ENCODE measurements around the gene ILK. TPM values are rescaled to one million over a fixed set of nuclear protein-coding genes. Genes with fewer than 3 reads are reported as not detected.

Gene ILK
- total and polyA plus RNA-seq, 3 donors from 2014 or later = 79.1 to 122 (median 109) TPM

- no peaks in the 10 kb centered on the region for H3K4me1 ChIP-seq
- TF ChIP-seq POLR2A (IDR thresholded peaks at IDR 0.05) = no peak
- TF ChIP-seq, protein P1, sequence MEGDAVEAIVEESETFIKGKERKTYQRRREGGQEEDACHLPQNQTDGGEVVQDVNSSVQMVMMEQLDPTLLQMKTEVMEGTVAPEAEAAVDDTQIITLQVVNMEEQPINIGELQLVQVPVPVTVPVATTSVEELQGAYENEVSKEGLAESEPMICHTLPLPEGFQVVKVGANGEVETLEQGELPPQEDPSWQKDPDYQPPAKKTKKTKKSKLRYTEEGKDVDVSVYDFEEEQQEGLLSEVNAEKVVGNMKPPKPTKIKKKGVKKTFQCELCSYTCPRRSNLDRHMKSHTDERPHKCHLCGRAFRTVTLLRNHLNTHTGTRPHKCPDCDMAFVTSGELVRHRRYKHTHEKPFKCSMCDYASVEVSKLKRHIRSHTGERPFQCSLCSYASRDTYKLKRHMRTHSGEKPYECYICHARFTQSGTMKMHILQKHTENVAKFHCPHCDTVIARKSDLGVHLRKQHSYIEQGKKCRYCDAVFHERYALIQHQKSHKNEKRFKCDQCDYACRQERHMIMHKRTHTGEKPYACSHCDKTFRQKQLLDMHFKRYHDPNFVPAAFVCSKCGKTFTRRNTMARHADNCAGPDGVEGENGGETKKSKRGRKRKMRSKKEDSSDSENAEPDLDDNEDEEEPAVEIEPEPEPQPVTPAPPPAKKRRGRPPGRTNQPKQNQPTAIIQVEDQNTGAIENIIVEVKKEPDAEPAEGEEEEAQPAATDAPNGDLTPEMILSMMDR (IDR thresholded peaks at IDR 0.05) = no peak
- no peak overlapping the region for H3K4me3 ChIP-seq
- no peaks in the 10 kb centered on the region for H3K36me3 ChIP-seq (ENCODE audit: low read depth, missing control alignments)
- WGBS, 2 donors = 93% methylated on average over 7 of the region's 7 CpGs; no CpG with 5 or more reads in 1 of the 2 donors
- DNase-seq = no peak
- no peaks in the 10 kb centered on the region for H3K9me3 ChIP-seq
- H3K27ac ChIP-seq = no peak overlapping the region
- intact Hi-C loops (cut with DNase I; ENCODE audit: low total_unique reads) = no loop called here
- H3K27me3 ChIP-seq = no peaks in the 10 kb centered on the region
These were observed 36.2 kb upstream of the ILK start for GRCh38 chr11:6567371-6567745.

- no peak overlapping the region for H3K27ac ChIP-seq
- DNase-seq = peak; percentile 36
- no peak for TF ChIP-seq POLR2A (IDR thresholded peaks at IDR 0.05)
- TF ChIP-seq, protein P1 (IDR thresholded peaks at IDR 0.05) = no peak
- 62 to 76% methylated on average over 3 to 4 of the region's 4 CpGs for WGBS, 2 donors
- H3K27me3 ChIP-seq = no peaks in the 10 kb centered on the region
- no peaks in the 10 kb centered on the region for H3K4me1 ChIP-seq
- intact Hi-C loops (cut with DNase I; ENCODE audit: low total_unique reads) = no loop called here
- H3K36me3 ChIP-seq (ENCODE audit: low read depth, missing control alignments) = no peaks in the 10 kb centered on the region
- H3K9me3 ChIP-seq = no peaks in the 10 kb centered on the region
- no peak overlapping the region for H3K4me3 ChIP-seq
These were observed 35.2 kb upstream of the ILK start for GRCh38 chr11:6568191-6568918.

DNA sequence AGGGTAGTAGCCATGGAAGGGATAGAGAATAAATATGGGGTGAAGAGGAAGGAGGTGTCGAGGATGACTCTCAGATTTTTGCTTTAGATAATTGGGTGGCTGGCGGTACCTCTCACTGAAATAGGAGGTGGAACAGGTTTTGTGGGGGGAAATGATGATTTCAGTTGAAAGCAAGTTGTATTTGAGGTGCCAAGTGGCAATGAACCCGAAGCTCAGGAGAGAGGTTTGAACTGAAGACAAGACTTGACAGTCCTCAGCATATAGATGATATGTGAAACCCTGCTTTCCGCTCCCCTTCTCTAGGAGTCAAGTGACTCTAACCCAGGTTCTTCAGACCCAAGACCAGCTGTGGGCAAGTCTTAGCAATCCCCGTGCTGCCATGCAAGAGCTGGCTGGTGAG, 33.9 kb upstream of the ILK start:
- 83 to 98% methylated on average over 4 to 5 of the region's 5 CpGs for WGBS, 2 donors
- H3K4me3 ChIP-seq = no peak overlapping the region
- no peaks in the 10 kb centered on the region for H3K36me3 ChIP-seq (ENCODE audit: low read depth, missing control alignments)
- H3K9me3 ChIP-seq = no peaks in the 10 kb centered on the region
- no peak for DNase-seq
- no peak overlapping the region for H3K27ac ChIP-seq
- H3K4me1 ChIP-seq = no peaks in the 10 kb centered on the region
- TF ChIP-seq POLR2A (IDR thresholded peaks at IDR 0.05) = no peak
- TF ChIP-seq, protein P1 (IDR thresholded peaks at IDR 0.05) = no peak
- intact Hi-C loops (cut with DNase I; ENCODE audit: low total_unique reads) = no loop called here
- H3K27me3 ChIP-seq = no peaks in the 10 kb centered on the region

DNA sequence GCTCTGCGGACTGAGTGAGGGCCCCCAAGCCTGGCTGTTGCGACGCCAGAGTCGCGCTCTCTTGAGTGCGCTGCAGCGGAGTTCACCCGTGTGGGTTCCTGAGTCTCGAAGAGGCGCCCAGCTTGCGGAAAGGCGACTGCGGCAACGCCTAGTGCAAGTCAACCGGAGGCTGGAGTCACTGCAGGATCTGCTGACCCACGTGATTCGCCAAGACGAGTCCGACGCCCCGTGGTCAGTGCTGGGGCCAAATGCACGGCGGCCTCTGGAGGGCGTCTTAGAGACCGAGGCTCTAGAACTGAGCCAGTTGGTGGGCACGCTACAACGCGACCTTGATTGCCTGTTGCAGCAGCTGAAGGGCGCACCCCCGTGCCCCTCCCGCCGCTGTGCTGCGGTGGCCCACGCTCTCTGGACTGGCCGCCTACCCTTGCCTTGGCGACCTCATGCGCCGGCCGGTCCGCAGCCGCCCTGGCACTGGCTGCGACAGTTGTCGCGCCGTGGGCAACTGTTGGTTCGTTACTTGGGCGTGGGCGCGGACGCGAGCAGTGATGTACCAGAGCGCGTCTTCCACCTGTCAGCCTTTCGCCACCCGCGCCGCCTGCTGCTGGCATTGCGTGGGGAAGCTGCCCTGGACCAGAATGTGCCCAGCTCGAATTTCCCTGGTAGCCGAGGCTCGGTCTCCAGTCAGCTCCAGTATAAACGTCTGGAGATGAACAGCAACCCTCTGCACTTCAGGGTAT, 32.7 kb upstream of the ILK start:
- H3K27ac ChIP-seq = no peak overlapping the region
- H3K27me3 ChIP-seq = no peaks in the 10 kb centered on the region
- TF ChIP-seq, protein P1 (IDR thresholded peaks at IDR 0.05) = no peak
- no peak for TF ChIP-seq POLR2A (IDR thresholded peaks at IDR 0.05)
- no peaks in the 10 kb centered on the region for H3K9me3 ChIP-seq
- 51 to 70% methylated on average over 15 to 62 of the region's 62 CpGs for WGBS, 2 donors
- H3K4me1 ChIP-seq = no peaks in the 10 kb centered on the region
- no peak overlapping the region for H3K4me3 ChIP-seq
- intact Hi-C loops (cut with DNase I; ENCODE audit: low total_unique reads) = no loop called here
- H3K36me3 ChIP-seq (ENCODE audit: low read depth, missing control alignments) = no peaks in the 10 kb centered on the region
- no peak for DNase-seq

All from testis (tissue), 3 donors.